Measurements from ENCODE around the gene HECTD3.

GRCh38 chr1:45015683-45016082, 4.6 kb upstream of the HECTD3 start:
- TF ChIP-seq CTCF (IDR thresholded peaks at IDR 0.05) (no peak), POLR2A (IDR thresholded peaks at IDR 0.05) (no peak)

All from Peyer's patch (tissue), 4 donors.